B cell (primary cell): ENCODE data around the gene VSTM1. TPM values are rescaled to one million over a fixed set of nuclear protein-coding genes. Genes with fewer than 3 reads are reported as not detected.

Experiments used
- ATAC-seq: fragments of 200-7000 bp; cut with Tn5 transposase; one replicate; pipeline ENCODE4 v1.10.0; 2021; ENCODE audit warnings: low read depth, mild to moderate bottlenecking, moderate number of reproducible peaks, moderate library complexity
- CTCF ChIA-PET: fragments of 350-600 bp; sonication (Branson Sonifier 250); formaldehyde crosslinking; loops from one replicate; lab custom pipeline; 2021; ENCODE audit warnings: antibody characterized with exemption, inconsistent platforms; lab: Charles Lee
- POLR2A ChIA-PET: fragments of 350-600 bp; sonication (Branson Sonifier 250); formaldehyde crosslinking; loops from one replicate; lab custom pipeline; 2021; ENCODE audit warnings: antibody characterized with exemption; lab: Charles Lee
- DNase-seq: peaks from one replicate; pipeline ENCODE4 v3.0.0; 2013
- H2AFZ ChIP-seq: 2 replicates; pipeline ENCODE4 v1.6.1; 2012; ENCODE audit warnings: mild to moderate bottlenecking, low read depth, low read length; ENCODE audit not compliant: insufficient read depth, poor library complexity, severe bottlenecking
- H3K27ac ChIP-seq, 2 donors: 1 replicate in 1 of 2; 2 replicates in 1 of 2; pipeline ENCODE4 v1.5.1; 2012 to 2013; ENCODE audit warnings: low read length in 2 of 2, mild to moderate bottlenecking in 2 of 2, moderate library complexity in 1 of 2
- H3K27me3 ChIP-seq, 4 experiments: fragments of 200-600 bp in 1 of 4; sonication (generic) in 1 of 4; replicated peaks in 1 of 4; 1 replicate in 2 of 4; 2 replicates in 2 of 4; pipeline versions ENCODE4 v1.6.1 to v1.7.0; 2013 to 2016; ENCODE audit warnings: low read length in 3 of 4, mild to moderate bottlenecking in 2 of 4, mixed read lengths in 1 of 4, moderate library complexity in 1 of 4; ENCODE audit not compliant: insufficient read depth in 4 of 4, control insufficient read depth in 3 of 4; ENCODE audit errors: control extremely low read depth in 1 of 4
- H3K36me3 ChIP-seq, 2 experiments: replicated peaks in 1 of 2; 1 replicate in 1 of 2; 2 replicates in 1 of 2; pipeline versions ENCODE4 v1.6.1 to v1.7.1; 2013; ENCODE audit warnings: low read length in 1 of 2; ENCODE audit not compliant: insufficient read depth in 2 of 2, control insufficient read depth in 1 of 2; ENCODE audit errors: control extremely low read depth in 1 of 2, extremely low read depth in 1 of 2
- H3K4me1 ChIP-seq, 2 donors: fragments of 200-600 bp in 1 of 2; sonication (generic) in 1 of 2; 1 replicate in 1 of 2; 2 replicates in 1 of 2; pipeline versions ENCODE4 v1.5.1 to v1.6.1; 2013 to 2017; ENCODE audit warnings: low read length in 2 of 2; ENCODE audit not compliant: control insufficient read depth in 2 of 2, insufficient read depth in 2 of 2
- H3K4me2 ChIP-seq: replicated peaks from 2 replicates; pipeline ENCODE3; 2012; ENCODE audit warnings: mild to moderate bottlenecking, low read depth, low read length; ENCODE audit not compliant: poor library complexity, severe bottlenecking
- H3K4me3 ChIP-seq, 5 experiments: fragments of 200-600 bp in 1 of 5; sonication (generic) in 1 of 5; 1 replicate in 3 of 5; 2 replicates in 2 of 5; pipeline versions ENCODE4 v1.5.1 to v1.7.0; 2011 to 2016; ENCODE audit warnings: low read length in 4 of 5, mild to moderate bottlenecking in 4 of 5, low read depth in 2 of 5, control low read depth in 1 of 5, moderate library complexity in 1 of 5; ENCODE audit not compliant: insufficient read depth in 1 of 5; ENCODE audit errors: control extremely low read depth in 1 of 5, extremely low read depth in 1 of 5
- H3K79me2 ChIP-seq: fragments of 200-600 bp; sonication (generic); one replicate; pipeline ENCODE4 v1.6.0; 2016; ENCODE audit warnings: low read length; ENCODE audit not compliant: control insufficient read depth, insufficient read depth
- H3K9ac ChIP-seq: fragments of 200-600 bp; sonication (generic); 2 replicates; pipeline ENCODE4 v1.6.1; 2017; ENCODE audit warnings: mild to moderate bottlenecking, low read length, moderate library complexity
- H3K9me3 ChIP-seq, 3 donors: one replicate each; pipeline versions ENCODE4 v1.6.1 to v1.7.1; 2013; ENCODE audit warnings: low read length in 2 of 3; ENCODE audit not compliant: control insufficient read depth in 2 of 3, insufficient read depth in 1 of 3; ENCODE audit errors: control extremely low read depth in 1 of 3
- H4K20me1 ChIP-seq: 2 replicates; pipeline ENCODE4 v1.6.0; 2012; ENCODE audit warnings: mild to moderate bottlenecking, low read length; ENCODE audit not compliant: insufficient read depth, control insufficient read depth, poor library complexity, severe bottlenecking
- H3K27ac Mint-ChIP-seq: one replicate; pipeline ENCODE4 v1.8.0; 2021; ENCODE audit warnings: mixed read lengths
- H3K27me3 Mint-ChIP-seq: one replicate; pipeline ENCODE4 v1.8.0; 2021; ENCODE audit warnings: mixed read lengths
- H3K4me1 Mint-ChIP-seq: one replicate; pipeline ENCODE4 v1.8.0; 2021; ENCODE audit warnings: mixed read lengths
- H3K4me3 Mint-ChIP-seq: one replicate; pipeline ENCODE4 v1.8.0; 2021; ENCODE audit warnings: mixed read lengths
- H3K9me3 Mint-ChIP-seq: one replicate; pipeline ENCODE4 v1.8.0; 2022; ENCODE audit warnings: mixed read lengths; ENCODE audit not compliant: insufficient read depth
- EZH2 ChIP-seq: IDR thresholded peaks from 2 replicates; pipeline ENCODE4 v1.6.1; 2012; ENCODE audit warnings: borderline replicate concordance, low read depth, mild to moderate bottlenecking, moderate library complexity, low read length; ENCODE audit not compliant: insufficient read depth, poor library complexity, severe bottlenecking
- WGBS: methylation state at CpG from one replicate; pipeline ENCODE4 v1.1.5; 2013; ENCODE audit warnings: missing lambda C conversion rate; ENCODE audit not compliant: insufficient coverage; 5-methylcytosine and 5-hydroxymethylcytosine counted together
- intact Hi-C: fragments of 100-400 bp; cut with micrococcal nuclease; formaldehyde crosslinking; loops from one replicate; pipeline ENCODE4 v1.10.0; 2022
- polyA plus RNA-seq: library from polyadenylated mRNA; depleted of rRNA; stranded (reverse); fragments of >200 nt; gene quantifications from 2 replicates; pipeline ENCODE4 v1.2.3, GENCODE V29; 2012
- total RNA-seq, 2 donors: library from RNA; stranded (reverse); fragments of 120-200 nt in 1 of 2; gene quantifications; 1 replicate in 1 of 2; 2 replicates in 1 of 2; pipeline versions ENCODE4 v1.2.3 to v1.2.4, GENCODE V29; 2013 to 2022
- TF ChIP-seq, protein P1 (sequence below): fragments of 200-600 bp; IDR thresholded peaks from one replicate; pipeline ENCODE4 v1.8.0; 2022; ENCODE audit warnings: antibody characterized with exemption, mild to moderate bottlenecking

The VSTM1 gene
- total and polyA plus RNA-seq, 2 donors (not counting 1 experiment from before 2014, with no cell fraction given): 0.82 TPM; not detected in 1

DNA sequence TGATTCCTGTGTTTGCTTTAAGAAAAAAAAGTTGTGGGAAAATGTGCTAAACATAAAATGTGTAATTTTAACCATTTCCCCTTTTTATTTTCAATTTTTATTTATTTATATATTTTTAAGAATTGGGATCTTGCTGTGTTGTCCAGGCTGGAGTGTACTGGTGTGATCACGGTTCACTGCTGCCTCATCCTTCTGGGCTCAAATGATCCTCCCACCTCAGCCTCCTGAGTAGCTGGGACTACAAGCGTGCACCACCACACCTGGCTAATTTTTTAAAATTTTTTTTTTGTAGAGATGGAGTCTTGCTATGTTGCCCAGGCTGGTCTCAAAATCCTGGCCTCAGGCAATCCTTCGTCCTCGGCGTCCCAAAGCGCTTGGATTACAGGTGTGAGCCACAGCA is 53.2 kb downstream of the VSTM1 start:
- Histone ChIP-seq H3K4me1 (no peaks in the 10 kb centered on the region), H3K4me3 (no peak overlapping the region), H2AFZ (no peak overlapping the region), H3K9ac (no peak overlapping the region), H3K9me3 (peaks cover 0 to 14% (median 0%) of the 10 kb centered on the region in 3 donors), H3K27ac (no peak overlapping the region), H3K79me2 (no peaks in the 10 kb centered on the region), H3K27me3 (no peaks in the 10 kb centered on the region), H3K36me3 (no peaks in the 10 kb centered on the region), H3K4me2 (no peak overlapping the region), H4K20me1 (no peaks in the 10 kb centered on the region)
- intact Hi-C loops: no loop called here
- no peak for ATAC-seq
- no peak for TF ChIP-seq EZH2
- TF ChIP-seq, protein P1, sequence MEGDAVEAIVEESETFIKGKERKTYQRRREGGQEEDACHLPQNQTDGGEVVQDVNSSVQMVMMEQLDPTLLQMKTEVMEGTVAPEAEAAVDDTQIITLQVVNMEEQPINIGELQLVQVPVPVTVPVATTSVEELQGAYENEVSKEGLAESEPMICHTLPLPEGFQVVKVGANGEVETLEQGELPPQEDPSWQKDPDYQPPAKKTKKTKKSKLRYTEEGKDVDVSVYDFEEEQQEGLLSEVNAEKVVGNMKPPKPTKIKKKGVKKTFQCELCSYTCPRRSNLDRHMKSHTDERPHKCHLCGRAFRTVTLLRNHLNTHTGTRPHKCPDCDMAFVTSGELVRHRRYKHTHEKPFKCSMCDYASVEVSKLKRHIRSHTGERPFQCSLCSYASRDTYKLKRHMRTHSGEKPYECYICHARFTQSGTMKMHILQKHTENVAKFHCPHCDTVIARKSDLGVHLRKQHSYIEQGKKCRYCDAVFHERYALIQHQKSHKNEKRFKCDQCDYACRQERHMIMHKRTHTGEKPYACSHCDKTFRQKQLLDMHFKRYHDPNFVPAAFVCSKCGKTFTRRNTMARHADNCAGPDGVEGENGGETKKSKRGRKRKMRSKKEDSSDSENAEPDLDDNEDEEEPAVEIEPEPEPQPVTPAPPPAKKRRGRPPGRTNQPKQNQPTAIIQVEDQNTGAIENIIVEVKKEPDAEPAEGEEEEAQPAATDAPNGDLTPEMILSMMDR: no peak
- Mint-ChIP-seq H3K27ac (no peak overlapping the region), H3K9me3 (no peaks in the 10 kb centered on the region), H3K4me1 (no peaks in the 10 kb centered on the region), H3K4me3 (no peak overlapping the region), H3K27me3 (peaks cover 13% of the 10 kb centered on the region)
- WGBS: no CpG with 5 or more reads among the region's 6 CpGs
- CTCF ChIA-PET: interaction anchor here (0.6 kb wide), 1 partner anchor 33 kb away, joined by 3 read pairs; no protein-coding TSS in a partner anchor
- DNase-seq: no peak
- POLR2A ChIA-PET: no interaction called here

DNA sequence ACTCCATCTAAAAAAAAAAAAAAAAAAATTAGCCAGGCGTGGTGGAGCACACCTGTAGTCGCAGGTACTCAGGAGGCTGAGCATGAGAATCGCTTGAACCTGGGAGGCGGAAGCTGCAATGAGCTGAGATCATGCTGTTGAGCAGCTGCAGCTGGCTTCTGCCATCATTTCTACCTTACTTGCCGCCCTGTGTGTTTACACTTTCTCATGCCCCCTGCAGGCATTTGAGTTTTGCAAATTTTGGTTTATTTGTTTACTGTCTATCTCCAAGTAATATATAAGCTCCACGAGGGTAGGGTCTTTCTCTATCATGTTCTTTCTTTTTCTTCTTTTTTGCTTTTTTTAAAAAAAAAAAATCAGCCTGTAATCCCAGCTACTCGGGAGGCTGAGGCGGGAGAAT is 54.3 kb downstream of the VSTM1 start:
- no peak overlapping the region for H3K4me3 ChIP-seq
- no peaks in the 10 kb centered on the region for H3K79me2 ChIP-seq
- ATAC-seq (no peak), DNase-seq (no peak)
- no peaks in the 10 kb centered on the region for H3K4me1 Mint-ChIP-seq
- H3K4me1 ChIP-seq: no peaks in the 10 kb centered on the region
- no peak overlapping the region for H2AFZ ChIP-seq
- ChIA-PET CTCF (no interaction called here), POLR2A (no interaction called here)
- TF ChIP-seq, protein P1: no peak
- TF ChIP-seq EZH2: no peak
- H4K20me1 ChIP-seq: no peaks in the 10 kb centered on the region
- H3K4me2 ChIP-seq: no peak overlapping the region
- 94% methylated on average over 6 of the region's 8 CpGs for WGBS
- H3K27me3 ChIP-seq: no peaks in the 10 kb centered on the region
- no peaks in the 10 kb centered on the region for H3K36me3 ChIP-seq
- intact Hi-C loops: no loop called here
- no peaks in the 10 kb centered on the region for H3K9me3 Mint-ChIP-seq
- H3K9ac ChIP-seq: no peak overlapping the region
- no peak overlapping the region for H3K4me3 Mint-ChIP-seq
- H3K27ac ChIP-seq: no peak overlapping the region
- H3K27ac Mint-ChIP-seq: no peak overlapping the region
- peaks cover 10% of the 10 kb centered on the region for H3K27me3 Mint-ChIP-seq
- peaks cover 0 to 6% (median 0%) of the 10 kb centered on the region in 3 donors for H3K9me3 ChIP-seq
